GM18868 (cell line): ENCODE measurements around the gene CAMTA1.

Source experiments
- ATAC-seq: cut with Tn5 transposase; IDR thresholded peaks from one replicate; pipeline ENCODE4 v1.9.1; 2021; ENCODE audit warnings: mild to moderate bottlenecking, moderate library complexity; ENCODE audit not compliant: unreplicated experiment

Gene CAMTA1

GRCh38 chr1:7566417-7567375 is 781.4 kb downstream of the CAMTA1 start:
- ATAC-seq, result no peak

GRCh38 chr1:7567376-7567775 is 782.1 kb downstream of the CAMTA1 start:
- no peak for ATAC-seq

DNA sequence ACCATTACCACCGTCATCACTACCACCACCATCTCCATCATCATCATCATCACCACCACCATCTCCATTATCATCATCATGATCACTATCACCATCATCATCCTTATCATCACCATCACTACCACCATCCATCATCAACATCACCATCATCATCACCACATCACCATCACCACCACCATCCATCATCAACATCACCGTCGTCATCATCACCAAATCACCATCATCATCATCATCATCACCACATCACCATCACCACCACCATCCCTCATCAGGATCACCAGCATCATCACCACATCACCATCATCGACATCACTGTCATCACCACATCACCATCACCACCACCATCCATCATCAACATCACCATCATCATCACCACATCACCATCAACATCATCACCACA is 782.8 kb downstream of the CAMTA1 start:
- no peak for ATAC-seq

GRCh38 chr1:7568901-7569524 is 783.8 kb downstream of the CAMTA1 start:
- ATAC-seq, result no peak

GRCh38 chr1:7570311-7570710 is 785.1 kb downstream of the CAMTA1 start:
- no peak for ATAC-seq

- ATAC-seq, result no peak
Observed at GRCh38 chr1:7572654-7573152, 787.4 kb downstream of the CAMTA1 start.

DNA sequence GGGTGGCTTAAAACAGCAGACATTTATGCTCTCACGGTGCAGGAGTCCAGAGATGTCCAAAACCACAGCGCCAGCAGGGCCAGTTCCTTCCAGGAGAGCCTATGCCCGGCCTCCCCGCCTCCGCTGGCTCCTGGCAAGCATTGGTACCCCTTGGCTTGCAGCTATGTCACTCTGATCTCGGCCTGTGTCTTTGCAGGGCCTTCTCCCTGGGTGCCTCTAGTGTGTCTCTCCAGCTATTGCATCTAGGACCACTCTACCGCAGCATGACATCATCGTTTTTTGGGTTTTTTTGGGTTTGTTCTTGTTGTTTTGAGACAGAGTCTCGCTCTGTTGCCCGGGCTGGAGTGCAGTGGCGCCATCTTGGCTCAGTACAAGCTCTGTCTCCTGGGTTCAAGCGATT is 788.2 kb downstream of the CAMTA1 start:
- ATAC-seq, result no peak

DNA sequence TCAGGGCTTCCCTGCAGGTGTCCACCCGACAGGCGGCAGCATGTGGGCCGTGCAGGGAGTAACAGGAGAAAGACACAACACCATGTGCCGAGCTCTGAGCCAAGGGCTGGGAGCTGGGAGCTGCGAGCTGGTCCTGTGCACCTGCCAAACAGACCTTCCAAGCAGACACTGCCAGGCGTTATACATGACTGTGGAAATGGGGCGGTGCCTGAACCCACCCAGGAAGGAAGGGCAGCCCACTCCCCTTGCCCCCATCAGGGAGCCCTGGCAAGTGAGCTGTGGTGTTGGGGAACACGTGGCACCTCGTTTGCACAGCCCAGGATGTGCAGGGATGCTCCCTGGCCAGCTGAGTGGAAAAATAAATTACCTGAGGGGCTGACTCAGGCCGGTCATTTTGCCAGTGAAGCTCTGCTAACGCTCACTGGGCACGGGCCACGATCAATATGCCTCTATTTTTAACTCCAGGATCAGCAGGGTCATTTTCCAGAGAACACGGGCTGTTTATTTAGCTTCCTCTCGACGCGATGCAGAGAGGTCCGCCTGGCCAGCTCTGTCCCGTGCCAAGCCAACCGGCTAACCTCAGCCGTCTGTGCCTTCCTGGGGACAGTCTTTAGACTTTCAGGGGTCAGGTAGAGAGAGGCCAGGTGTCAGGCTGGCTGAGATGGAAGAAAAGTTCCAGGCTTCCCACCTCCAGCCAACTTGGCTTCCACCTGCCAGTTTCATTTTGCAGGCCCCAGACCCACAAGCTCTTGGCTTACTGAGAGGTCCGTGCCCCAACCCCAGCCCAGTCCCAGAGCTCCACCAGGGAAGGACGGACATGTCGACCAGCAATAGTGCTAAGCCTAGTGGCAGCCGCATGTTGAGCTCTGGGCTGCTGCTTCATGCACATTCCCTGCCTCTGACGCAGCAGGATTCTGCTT is 789.1 kb downstream of the CAMTA1 start:
- ATAC-seq, result no peak

DNA sequence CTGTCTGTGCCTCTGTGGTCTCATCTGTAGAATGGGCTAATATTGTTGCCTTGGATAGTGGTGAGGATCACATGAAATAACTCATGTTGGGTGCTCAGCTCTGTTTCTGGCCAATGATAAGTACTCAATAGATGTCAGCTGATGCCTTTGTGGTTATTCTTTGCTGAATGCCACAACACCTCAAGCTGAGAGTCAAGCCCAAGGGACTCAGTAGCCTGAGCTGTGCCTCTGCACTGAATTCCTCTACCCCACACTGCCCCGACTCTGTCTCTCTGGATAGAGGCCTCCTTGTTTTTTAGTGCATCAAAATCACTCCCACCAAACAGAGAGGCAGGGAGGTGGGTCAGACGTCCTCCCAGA is 789.8 kb downstream of the CAMTA1 start:
- no peak for ATAC-seq

- no peak for ATAC-seq
Observed at GRCh38 chr1:7576946-7577657, 791.8 kb downstream of the CAMTA1 start.

- ATAC-seq, result no peak
Observed at GRCh38 chr1:7578206-7578605, 793.0 kb downstream of the CAMTA1 start.

GRCh38 chr1:7579016-7579415 is 793.8 kb downstream of the CAMTA1 start:
- no peak for ATAC-seq

GRCh38 chr1:7579831-7580804 is 794.9 kb downstream of the CAMTA1 start:
- no peak for ATAC-seq

DNA sequence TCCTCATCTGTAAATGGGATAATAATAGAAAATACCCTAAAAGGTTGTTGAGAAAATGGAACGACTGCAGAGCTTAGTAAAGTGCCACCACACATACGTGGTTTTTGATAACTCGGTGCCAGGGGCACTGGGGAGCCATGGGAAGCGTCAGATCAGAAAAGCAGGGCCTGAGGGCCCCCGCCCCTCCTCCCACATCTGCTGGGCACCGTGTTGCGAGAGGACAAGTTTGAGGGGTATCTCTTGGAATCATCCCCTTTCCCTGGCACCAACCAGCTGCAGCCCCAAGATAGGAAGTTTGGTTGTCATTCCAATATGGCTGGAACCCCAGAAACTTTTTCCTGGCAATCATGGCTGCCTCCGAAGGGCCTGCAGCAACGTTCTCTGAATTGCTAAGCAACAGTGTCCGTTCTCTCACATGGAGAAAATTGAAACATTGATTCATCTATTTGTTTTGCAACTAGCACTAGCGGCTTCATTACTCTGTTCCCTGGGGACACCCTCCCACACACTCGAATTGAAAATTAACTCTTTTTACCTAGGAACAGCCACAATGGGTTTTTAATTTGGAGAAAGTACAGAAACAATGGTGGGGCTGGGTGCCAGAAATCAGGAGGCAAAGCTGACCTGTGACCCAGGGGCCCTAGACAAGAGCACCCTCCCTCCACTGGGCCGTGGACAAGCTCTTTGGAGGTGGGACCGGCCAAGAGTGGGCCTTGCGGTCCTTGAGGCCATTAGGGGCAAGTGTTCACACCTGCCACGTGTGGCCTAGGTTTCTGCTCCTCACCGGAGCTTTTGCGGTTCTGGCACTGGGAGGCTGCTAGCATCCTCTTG is 795.9 kb downstream of the CAMTA1 start:
- no peak for ATAC-seq

DNA sequence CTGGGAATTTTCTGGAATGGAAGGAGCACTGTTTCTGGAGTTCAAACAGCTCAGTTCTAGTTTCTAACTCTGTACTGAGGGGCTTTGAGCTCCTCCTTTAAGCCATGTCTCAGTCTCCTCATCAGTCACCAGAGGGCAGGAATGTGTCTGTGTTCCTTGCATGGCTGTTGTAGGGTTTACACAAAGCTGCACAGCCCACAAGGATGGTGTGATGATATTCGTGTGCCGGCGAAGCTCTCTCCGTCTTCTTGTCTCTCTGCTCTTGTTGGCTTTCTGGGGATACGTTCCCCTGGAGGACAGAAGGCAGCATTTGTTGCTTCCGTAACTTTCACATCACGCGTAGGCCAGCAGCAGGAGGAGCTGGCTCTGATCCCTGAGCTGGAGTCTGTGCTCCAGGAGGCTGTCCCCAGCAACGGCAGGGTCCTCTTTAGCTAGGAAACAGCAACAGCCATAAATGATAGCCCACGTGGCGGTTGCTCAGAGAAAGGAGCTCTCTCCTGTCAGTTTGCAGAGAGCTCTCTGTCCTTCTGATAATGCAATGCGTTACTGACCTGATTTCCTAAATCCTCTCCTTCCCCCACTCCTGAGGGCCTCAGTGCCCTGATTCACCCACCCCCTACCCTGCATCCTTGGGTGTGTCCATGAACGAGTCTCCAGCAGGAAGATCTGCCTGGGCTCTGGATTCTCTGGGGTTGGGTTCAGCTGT is 796.7 kb downstream of the CAMTA1 start:
- ATAC-seq, result no peak

GRCh38 chr1:7582460-7582972 is 797.3 kb downstream of the CAMTA1 start:
- no peak for ATAC-seq

DNA sequence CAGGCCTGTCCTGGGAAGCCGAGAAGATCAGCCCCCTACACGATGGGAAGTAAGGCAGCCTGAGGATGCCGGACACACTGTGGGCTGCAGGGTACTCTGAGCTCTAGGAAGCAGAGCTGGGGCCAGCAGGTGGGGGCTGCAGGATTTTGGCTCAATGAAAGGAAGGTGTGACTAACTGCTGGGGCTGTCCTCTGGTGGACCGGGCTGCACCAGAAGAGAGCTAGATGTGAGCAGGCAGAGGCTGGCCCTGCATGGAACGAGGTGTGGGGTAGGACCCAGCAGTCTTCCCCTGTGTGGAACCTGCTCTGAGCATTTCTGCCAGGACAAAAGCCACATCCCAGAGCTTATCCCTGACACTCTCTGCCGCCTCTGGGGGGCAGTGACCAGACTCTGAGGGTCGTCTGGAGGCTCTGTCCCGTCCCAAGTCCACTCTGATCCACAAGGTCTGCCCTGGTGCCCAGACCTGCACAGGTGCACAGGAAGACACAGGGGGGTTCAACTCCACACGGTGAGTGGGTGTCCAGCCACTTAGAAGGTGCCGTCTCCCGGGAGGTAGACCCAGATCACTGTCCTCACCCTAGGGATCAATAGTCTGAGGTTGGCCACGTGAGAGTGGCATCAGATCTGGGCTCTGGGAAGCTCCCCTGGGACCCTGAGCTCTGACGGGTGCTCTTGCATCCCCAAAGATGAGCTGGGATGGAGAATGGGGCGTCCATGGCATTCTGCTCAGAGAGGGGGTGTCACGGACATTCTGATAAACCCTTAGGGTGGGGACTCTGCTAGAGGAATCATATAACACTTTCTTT is 798.2 kb downstream of the CAMTA1 start:
- ATAC-seq, result no peak
